SJSA1 (cell line): ENCODE results near the gene GALNT12. TPM values are rescaled to one million over a fixed set of nuclear protein-coding genes. Genes with fewer than 3 reads are reported as not detected.

Experiments used
- DNase-seq, 2 experiments: peaks; one replicate each; pipeline ENCODE4 v3.0.0-alpha.2; 2015 to 2020; ENCODE audit warnings: low spot score in 2 of 2, low read depth in 1 of 2
- H3K27ac ChIP-seq: fragments of 250-450 bp; sonication (Bioruptor Pico); 2 replicates; pipeline ENCODE4 v1.5.1; 2020; ENCODE audit warnings: mild to moderate bottlenecking, moderate library complexity
- H3K27me3 ChIP-seq: fragments of 250-450 bp; sonication (Bioruptor Pico); replicated peaks from 2 replicates; pipeline ENCODE4 v1.5.1; 2020; ENCODE audit warnings: mild to moderate bottlenecking, moderate library complexity
- H3K36me3 ChIP-seq: fragments of 250-450 bp; sonication (Bioruptor Pico); 2 replicates; pipeline ENCODE4 v1.5.1; 2020; ENCODE audit warnings: mild to moderate bottlenecking
- H3K4me1 ChIP-seq: fragments of 250-450 bp; sonication (Bioruptor Pico); replicated peaks from 2 replicates; pipeline ENCODE4 v1.6.1; 2021; ENCODE audit warnings: mild to moderate bottlenecking
- H3K4me3 ChIP-seq: fragments of 250-450 bp; sonication (Bioruptor Pico); 2 replicates; pipeline ENCODE4 v1.5.1; 2020; ENCODE audit warnings: mild to moderate bottlenecking
- H3K9me3 ChIP-seq: fragments of 250-450 bp; sonication (Bioruptor Pico); replicated peaks from 2 replicates; pipeline ENCODE4 v1.5.1; 2020; ENCODE audit warnings: mild to moderate bottlenecking
- total RNA-seq: library from RNA; depleted of rRNA; stranded (reverse); fragments of >200 nt; shearing (Covaris generic); gene quantifications from 2 replicates; pipeline ENCODE4 v1.2.3, GENCODE V29; 2014

GALNT12 gene
- total RNA-seq, 1 experiment from 2014 or later = 0.74 TPM

DNA sequence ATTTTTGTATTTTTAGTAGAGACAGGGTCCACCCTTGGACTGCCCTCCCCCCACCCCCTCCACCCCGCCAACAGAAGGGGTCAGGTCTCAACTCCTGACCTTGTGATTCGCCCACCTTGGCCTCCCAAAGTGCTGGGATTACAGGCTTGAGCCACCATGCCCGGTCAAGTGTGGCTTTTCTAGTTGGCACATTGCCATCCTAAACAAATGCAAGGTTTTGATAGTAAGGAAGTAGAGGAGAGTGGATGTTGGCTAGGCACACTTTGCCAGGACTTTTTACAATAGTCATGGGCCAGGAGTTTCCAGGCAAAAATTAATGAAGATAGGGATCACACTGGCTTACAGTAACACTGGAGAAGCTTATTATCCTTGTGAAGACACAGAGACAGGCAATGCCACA lies 62.4 kb downstream of the GALNT12 start:
- Histone ChIP-seq H3K36me3 (no peaks in the 10 kb centered on the region), H3K4me1 (peaks cover 37% of the 10 kb centered on the region), H3K27me3 (no peaks in the 10 kb centered on the region), H3K4me3 (no peak overlapping the region), H3K27ac (no peak overlapping the region), H3K9me3 (0 out of 2 replicates have a peak, but pooled peaks cover 7% of the 10 kb centered on the region)
- no peak for DNase-seq

DNA sequence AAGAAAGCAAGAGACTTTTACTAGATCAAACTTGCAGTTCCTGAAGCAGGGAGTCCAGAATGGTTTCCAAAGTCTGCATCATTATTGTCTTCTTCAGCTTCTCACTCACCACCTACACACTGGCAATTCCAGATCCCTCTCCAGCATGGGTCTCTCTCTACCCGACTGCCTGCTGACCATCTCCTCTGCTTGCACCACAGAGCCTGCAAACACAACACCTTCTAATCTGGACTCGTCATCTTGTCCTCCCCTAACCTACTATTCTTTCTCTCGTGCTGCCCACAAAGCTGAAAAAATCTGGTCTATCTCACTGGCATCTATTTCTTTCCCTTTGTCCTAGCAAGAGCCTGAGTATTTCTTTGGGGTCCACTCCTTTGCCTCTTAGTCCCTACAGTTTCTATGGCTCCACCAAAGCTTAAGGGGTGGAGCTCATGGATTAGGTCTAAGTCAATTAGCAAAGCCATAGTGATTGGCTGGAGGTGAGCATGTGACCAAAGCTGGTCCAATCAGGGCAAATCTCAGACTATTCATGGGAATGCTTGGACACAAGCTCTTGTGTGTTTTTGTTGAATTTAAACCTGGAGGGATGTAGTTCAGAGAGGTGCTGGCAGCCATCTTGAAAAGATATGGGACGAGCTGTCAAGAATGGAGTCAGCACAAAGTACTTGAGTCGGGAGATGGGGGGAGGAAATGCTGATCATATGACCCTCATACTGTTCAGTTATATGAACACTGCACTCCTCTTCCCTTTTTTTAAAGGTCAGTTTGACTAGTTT lies 63.5 kb downstream of the GALNT12 start:
- H3K36me3 ChIP-seq = no peaks in the 10 kb centered on the region
- peaks cover 36% of the 10 kb centered on the region for H3K4me1 ChIP-seq
- DNase-seq = no peak
- 0 out of 2 replicates have a peak, but pooled peaks cover 7% of the 10 kb centered on the region for H3K9me3 ChIP-seq
- no peak overlapping the region for H3K4me3 ChIP-seq
- no peak overlapping the region for H3K27ac ChIP-seq
- no peaks in the 10 kb centered on the region for H3K27me3 ChIP-seq

DNA sequence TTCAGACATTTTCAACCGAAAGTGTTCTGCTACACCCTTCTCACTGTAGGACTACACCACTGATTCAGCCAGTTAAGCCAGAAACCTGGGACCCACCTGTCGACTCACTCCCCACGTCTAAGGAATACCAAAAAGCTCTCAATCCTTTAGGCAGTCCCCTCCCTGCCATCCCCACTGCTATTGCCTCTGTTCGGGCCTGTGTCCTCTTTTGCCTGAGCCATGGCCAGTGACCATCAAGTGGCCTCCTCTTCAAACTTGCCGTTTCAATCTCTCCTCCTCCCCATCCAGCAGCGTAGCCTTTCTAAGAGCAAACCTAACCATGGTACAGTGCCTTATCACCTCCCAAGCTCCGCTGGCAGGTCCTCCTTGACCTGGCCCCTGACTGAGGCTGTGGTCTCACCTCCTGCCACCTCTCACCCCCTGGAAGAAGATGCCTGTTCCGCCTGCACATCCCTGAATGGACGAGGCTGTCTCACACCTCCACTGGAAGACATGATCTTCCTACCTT lies 64.1 kb downstream of the GALNT12 start:
- no peaks in the 10 kb centered on the region for H3K36me3 ChIP-seq
- no peaks in the 10 kb centered on the region for H3K27me3 ChIP-seq
- no peak for DNase-seq
- H3K4me1 ChIP-seq = peaks cover 29% of the 10 kb centered on the region
- H3K27ac ChIP-seq = no peak overlapping the region
- H3K9me3 ChIP-seq = 0 out of 2 replicates have a peak, but pooled peaks cover 7% of the 10 kb centered on the region
- H3K4me3 ChIP-seq = no peak overlapping the region

DNA sequence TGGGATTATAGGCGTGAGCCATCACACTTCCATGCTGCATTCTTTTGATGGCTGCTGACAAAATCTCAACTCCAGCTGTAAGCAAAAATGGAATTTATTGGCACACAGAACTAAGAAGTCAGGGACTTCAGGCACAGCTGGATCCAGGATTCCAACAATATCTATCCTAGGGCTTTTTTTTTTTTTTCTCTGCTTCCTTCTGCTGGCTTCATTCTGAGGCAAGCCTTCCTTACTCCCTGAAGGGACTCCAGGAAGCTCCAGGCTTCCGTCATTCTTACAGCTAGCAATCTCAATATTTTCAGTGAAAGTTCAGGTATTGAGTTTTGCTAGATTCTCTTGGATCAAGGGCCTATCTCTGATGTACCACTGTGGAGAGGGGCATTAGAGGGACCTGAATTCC lies 66.1 kb downstream of the GALNT12 start:
- H3K4me1 ChIP-seq = peaks cover 14% of the 10 kb centered on the region
- no peak overlapping the region for H3K27ac ChIP-seq
- no peaks in the 10 kb centered on the region for H3K36me3 ChIP-seq
- H3K9me3 ChIP-seq = 0 out of 2 replicates have a peak, but pooled peaks cover 5% of the 10 kb centered on the region
- H3K27me3 ChIP-seq = no peaks in the 10 kb centered on the region
- H3K4me3 ChIP-seq = no peak overlapping the region
- no peak for DNase-seq

DNA sequence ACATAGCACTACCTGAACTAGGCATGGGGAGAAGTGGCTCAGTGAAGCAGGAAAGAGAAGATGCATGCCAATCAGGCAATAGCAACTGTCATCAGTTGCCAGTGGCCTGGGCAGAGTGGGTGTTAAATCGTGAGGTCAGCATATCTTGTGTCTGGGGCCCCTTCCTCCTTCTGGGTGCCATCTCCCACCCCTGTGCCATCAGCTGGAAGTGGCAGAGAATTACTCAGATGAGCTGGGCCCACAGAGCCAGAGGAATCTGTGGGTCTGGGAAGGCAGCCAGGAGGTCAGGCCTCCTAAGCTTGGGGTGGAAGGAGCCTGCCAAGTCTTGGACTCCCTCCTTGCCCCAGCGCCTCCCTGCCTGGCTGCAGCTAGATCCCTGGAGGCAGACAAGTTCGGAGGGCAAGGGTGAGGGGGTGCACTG lies 66.5 kb downstream of the GALNT12 start:
- H3K4me3 ChIP-seq = no peak overlapping the region
- no peaks in the 10 kb centered on the region for H3K36me3 ChIP-seq
- H3K4me1 ChIP-seq = peaks cover 12% of the 10 kb centered on the region
- no peak for DNase-seq
- H3K9me3 ChIP-seq = 0 out of 2 replicates have a peak, but pooled peaks cover 3% of the 10 kb centered on the region
- no peaks in the 10 kb centered on the region for H3K27me3 ChIP-seq
- no peak overlapping the region for H3K27ac ChIP-seq

DNA sequence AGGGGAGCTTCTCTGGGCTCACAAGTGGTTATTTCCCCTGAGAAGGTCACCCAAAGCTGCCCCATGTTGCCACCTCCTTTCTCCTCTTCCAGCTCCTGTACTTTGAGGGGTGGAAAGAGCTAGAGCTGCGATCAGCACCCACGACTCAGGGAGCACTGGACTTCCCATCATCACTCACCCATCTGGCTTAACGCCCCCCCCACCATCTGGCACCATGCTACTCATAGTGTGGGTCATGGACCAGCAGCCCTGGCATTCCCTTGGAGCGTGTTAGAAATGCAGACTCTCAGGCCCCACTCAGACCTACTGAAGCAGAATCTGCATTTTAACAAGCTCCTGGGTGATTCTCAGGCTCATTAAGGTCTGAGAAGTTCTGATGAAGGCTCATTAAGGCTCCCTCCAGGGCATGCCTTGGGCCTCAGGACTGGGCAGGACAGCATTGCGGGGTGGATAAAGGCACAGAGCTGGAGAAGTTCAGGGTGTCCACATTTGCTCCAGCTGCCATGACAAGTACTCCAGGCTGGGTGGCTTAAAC lies 67.3 kb downstream of the GALNT12 start:
- no peak overlapping the region for H3K4me3 ChIP-seq
- no peak for DNase-seq
- H3K27ac ChIP-seq = no peak overlapping the region
- H3K36me3 ChIP-seq = no peaks in the 10 kb centered on the region
- peaks cover 5% of the 10 kb centered on the region for H3K4me1 ChIP-seq
- no peaks in the 10 kb centered on the region for H3K9me3 ChIP-seq
- H3K27me3 ChIP-seq = no peaks in the 10 kb centered on the region

DNA sequence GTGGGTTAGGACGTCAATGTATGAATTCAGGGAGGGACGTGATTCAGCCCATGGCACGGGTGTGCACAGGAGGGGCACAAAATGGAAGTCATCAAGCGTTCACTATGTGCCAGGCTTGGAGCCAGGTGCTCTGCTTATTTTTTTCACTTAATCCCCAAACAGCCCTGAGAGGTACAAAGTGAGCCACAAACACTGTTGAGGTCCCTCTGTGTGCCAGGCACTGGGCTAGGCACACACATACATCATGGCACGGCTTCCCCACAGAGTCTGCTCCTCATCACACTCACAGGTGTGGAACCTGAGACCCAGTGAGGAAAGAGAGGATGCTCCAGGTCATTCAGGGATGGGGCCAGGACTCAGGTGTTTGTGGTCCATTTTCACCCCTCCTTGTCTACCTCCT lies 68.1 kb downstream of the GALNT12 start:
- Histone ChIP-seq H3K4me1 (no peaks in the 10 kb centered on the region), H3K36me3 (no peaks in the 10 kb centered on the region), H3K27me3 (no peaks in the 10 kb centered on the region), H3K4me3 (no peak overlapping the region), H3K9me3 (no peaks in the 10 kb centered on the region), H3K27ac (no peak overlapping the region)
- no peak for DNase-seq

DNA sequence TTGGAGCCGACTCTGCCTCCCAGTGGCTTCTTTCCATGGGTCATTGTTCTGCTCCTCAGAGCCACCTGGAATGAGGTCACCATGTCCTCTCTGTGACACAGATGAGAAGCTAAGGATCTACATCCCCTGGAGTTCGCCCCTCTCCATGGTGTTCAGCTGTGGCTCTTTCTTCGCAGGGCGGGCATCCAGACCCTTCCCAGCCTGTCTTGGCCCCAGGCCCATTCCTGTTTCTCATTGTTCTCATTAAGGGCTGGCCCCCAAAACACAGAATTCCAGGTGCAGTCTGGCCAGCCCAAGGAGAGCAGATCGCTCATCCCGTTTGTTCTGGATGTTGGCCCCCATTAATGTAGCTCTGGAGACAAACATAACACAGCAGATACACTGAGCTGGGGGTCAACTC lies 69.8 kb downstream of the GALNT12 start:
- no peaks in the 10 kb centered on the region for H3K9me3 ChIP-seq
- H3K27ac ChIP-seq = no peak overlapping the region
- H3K27me3 ChIP-seq = no peaks in the 10 kb centered on the region
- no peak overlapping the region for H3K4me3 ChIP-seq
- no peaks in the 10 kb centered on the region for H3K4me1 ChIP-seq
- DNase-seq = no peak
- H3K36me3 ChIP-seq = no peaks in the 10 kb centered on the region

DNA sequence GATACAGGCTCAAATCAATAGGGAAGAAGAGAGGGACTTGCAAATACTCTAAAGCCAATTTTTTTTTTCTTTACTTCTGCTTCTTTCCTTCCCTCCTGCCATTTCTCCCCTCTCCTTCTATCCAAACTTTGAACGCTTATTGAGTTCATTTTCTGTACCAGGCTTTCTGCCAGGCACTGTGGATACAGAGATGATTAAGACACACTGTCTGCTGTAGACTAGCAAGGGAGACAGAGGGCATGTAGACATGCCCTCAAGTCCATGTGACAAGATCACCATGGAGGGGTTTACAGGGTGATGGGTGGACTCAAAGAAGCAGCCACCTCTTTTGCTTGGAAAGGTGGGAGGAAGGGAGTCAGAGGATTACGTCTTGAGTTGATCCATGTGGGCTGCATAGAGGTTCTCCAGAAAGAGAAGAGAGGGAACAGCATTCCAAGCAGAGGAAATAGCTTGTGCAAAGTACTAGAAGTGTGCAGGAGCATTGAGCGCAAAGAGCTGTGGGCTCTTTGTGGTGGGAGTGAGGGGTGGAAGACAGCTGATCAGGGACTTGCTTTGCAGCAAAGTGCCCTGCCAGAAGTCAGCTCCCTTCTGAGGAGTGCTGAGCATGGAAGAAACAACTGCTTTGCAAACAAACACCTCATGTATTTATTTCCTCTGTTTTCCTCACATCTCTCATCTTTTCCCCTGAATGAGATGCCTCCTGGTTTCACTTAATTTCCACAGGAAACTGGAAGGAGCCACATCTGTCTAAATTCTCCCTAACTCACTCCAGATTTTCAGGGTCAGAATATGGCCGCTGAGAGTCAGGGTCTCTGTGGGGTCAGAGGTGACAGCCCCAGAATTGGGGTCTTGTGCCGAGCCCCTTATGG lies 71.9 kb downstream of the GALNT12 start:
- no peak for DNase-seq

DNA sequence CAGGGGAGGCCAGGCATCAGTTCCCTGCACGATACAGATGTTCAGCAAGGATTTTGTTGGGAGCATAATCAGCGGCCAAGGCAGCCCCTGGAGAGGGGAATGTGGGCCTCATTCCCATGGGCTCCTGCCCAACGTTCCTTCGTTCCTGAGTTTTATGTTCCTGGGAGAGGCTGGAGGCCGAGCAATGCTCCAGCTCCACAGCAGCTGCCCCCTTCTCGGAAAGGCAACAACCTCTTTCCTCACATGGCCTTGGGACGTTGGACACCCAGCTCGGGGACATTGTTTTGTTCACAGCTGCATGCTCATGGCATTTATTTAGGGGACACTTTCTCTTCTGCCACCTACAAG lies 72.5 kb downstream of the GALNT12 start:
- H3K27ac ChIP-seq = no peak overlapping the region
- no peak overlapping the region for H3K4me3 ChIP-seq
- H3K9me3 ChIP-seq = no peaks in the 10 kb centered on the region
- no peak for DNase-seq
- no peaks in the 10 kb centered on the region for H3K27me3 ChIP-seq
- H3K4me1 ChIP-seq = no peaks in the 10 kb centered on the region
- H3K36me3 ChIP-seq = no peaks in the 10 kb centered on the region

More for the DNA sequence above, 71.9 kb downstream of the GALNT12 start:
- H3K9me3 ChIP-seq = no peaks in the 10 kb centered on the region
- no peaks in the 10 kb centered on the region for H3K4me1 ChIP-seq
- no peak overlapping the region for H3K4me3 ChIP-seq
- no peaks in the 10 kb centered on the region for H3K36me3 ChIP-seq
- H3K27me3 ChIP-seq = no peaks in the 10 kb centered on the region
- H3K27ac ChIP-seq = no peak overlapping the region

DNA sequence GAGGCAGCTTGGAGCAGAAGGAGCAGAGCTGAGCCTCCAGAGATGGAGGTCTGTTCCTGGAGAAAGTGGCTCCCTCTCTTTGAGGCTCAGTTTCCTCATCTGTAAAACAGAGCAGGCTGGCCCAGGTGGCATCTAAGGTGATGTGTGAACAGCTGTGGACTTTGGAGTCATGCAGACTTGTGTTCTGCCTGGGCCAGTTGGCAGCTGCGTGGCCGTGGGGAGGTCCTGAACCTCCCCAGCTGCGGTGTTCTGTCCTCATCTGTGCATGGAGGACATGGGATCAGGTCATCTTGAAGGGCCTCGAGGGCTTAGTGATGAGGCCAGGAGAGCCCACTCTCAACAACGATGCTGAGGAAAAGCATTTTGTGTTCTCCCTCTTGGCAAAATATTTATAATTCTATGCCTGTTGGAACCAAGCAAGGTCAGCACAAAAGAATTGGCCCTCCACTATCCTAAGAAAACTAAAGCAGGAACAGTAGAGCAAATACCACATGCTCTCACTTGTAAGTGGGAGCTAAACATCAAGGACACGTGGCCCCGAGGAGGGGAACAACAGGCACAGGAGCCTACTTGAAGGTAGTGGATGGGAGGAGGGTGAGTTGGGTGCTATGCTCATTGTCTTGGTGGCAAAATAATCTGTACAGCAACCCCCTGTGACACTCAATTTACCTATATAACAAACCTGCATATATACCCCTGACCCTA lies 73.0 kb downstream of the GALNT12 start:
- Histone ChIP-seq H3K4me3 (no peak overlapping the region), H3K9me3 (no peaks in the 10 kb centered on the region), H3K36me3 (no peaks in the 10 kb centered on the region), H3K4me1 (peaks cover under 1% of the 10 kb centered on the region), H3K27me3 (no peaks in the 10 kb centered on the region), H3K27ac (no peak overlapping the region)
- no peak for DNase-seq

DNA sequence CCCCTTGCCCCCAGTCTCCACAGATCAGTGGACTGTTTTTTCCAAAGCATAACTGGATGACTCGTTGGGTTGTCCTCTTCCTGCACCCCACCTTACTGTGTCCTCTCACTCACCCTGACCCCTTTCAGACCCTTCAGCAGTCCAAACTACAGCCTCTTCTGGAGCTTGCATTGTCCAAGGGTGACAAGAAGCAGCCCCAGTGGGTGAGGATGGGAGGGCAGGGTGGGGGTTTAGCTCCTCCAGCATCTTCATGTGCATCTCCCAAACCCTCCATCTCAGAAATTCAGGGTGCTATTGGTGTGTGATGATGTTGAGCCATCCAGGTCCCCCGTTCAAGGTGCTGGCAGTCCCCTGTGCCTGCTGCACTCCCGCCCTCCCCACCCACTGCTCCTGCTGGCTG lies 73.9 kb downstream of the GALNT12 start:
- H3K27ac ChIP-seq = no peak overlapping the region

DNA sequence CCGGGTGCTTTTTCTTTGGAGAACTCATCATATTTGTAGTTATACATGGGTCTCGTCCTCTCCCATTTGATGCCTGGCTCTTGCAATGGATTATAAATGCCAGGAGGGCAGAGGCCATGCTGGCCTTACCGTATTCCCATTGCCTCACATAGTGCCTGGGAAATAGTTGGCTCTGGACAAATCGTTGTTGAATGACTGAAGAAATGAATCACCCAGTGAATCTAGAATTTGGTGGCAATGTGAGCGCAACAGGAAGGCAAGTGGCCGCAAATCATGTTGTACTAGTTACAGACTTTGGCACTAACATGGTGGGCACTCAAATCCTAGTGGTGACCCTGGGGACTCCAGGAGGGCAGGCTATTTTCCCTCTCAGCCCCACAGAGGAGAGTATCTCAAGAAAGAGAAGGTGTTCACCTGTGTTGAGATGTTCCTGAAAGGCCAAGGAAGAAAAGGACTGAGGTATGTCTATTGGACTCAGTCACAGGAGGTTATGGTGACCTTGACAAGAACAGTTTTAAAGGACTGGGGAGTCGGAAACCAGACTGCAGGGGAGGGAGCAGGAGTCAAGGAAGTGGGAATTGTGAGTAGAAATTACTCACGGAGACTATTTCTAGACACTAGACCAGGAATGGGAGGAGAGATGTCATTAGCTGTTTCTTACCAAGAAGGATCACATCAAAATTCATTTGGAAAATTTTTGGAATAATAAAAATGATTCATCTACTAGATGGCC lies 74.5 kb downstream of the GALNT12 start:
- H3K4me1 ChIP-seq = peaks cover 7% of the 10 kb centered on the region
- H3K36me3 ChIP-seq = no peaks in the 10 kb centered on the region
- no peaks in the 10 kb centered on the region for H3K27me3 ChIP-seq
- DNase-seq = no peak
- no peak overlapping the region for H3K4me3 ChIP-seq
- H3K9me3 ChIP-seq = no peaks in the 10 kb centered on the region
- no peak overlapping the region for H3K27ac ChIP-seq

More for the DNA sequence above, 73.9 kb downstream of the GALNT12 start:
- H3K4me1 ChIP-seq = peaks cover 7% of the 10 kb centered on the region
- no peaks in the 10 kb centered on the region for H3K9me3 ChIP-seq
- no peak overlapping the region for H3K4me3 ChIP-seq
- no peaks in the 10 kb centered on the region for H3K27me3 ChIP-seq
- H3K36me3 ChIP-seq = no peaks in the 10 kb centered on the region
- no peak for DNase-seq
